Measurements from ENCODE around the gene NELFCD.

The NELFCD gene

DNA sequence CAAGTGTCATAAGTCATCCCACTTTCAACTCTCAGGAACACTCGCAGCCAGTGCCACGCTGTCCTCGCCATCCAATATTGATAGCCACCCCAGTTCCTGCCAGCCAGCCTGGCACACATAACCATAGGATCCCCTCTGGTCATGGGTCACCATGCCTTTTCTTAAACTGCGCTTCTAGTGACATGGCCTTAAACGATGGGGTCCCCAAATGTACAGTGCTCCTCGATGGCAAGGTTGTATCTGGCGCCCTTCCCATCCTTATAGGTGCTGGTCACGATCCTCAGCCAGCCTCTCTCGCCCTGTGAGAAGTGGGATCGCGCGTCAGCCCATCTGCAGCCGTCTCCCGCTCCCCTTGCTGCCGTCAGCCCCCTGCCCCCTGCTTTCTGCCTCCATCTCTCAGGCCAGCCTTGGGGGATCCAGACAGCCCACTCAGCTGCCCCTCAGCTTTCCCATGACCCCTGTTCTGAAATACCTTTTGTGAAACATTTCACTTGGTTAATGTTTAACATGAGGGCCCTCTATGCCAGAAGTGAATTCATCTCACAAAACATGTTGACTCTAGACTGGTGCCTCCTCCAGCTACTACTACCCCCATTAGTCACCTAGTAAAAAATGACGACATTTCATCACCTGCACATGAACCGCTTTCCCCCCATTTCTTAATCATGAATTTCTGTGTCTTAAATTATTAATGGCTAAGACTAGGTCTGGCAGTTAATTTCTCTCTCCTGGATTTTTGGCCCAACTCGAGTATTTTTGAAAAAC, 14.6 kb downstream of the NELFCD start:
- DNase-seq = no peak

DNA sequence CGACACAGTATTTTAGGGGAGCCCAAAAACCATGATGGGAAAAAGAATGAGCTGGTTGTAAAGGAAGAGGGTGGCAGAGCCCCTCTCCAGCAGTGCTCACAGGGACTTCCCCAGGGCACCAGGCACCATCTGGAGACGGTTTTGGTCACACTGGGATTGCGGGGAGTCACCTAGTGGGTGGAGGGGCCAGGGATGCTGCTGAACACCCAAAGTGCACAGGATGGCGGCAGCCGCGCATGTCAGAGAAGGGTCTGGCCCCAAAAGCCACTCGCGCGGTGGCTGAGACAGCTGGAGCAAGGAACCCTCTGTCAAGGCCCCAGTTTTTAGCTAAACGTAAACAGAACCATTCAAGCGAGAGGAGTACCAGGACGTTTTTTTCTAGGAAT, 15.2 kb downstream of the NELFCD start:
- DNase-seq = no peak

DNA sequence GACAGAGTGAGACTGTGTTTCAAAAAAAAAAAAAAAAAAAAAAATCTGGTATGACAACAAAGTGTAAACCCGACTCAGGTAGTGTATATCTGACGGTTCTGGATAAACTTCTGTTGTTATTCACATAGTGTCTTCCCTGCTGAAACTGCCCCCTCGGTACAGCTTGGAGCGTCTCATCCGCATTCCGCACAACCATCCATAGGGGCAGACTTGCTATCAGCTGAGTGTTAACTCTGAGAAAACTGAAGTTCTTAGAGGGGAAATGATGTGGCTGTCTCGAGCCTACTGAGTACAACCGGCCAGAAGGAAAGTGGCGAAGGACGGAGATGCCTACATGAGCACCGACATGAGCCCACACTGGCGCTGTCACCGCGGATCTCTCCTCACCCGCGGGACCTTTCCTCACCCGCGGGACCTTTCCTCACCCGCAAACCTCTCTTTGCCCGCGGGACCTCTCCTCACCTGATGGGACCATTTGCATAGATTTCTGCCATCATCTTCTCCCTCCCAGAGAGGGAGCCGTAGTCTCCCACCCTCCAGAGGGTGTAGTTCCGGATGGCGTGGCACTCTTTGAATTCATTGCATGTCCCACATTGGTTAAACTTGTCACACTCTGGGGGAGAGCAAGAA, 16.2 kb downstream of the NELFCD start:
- DNase-seq = no peak

DNA sequence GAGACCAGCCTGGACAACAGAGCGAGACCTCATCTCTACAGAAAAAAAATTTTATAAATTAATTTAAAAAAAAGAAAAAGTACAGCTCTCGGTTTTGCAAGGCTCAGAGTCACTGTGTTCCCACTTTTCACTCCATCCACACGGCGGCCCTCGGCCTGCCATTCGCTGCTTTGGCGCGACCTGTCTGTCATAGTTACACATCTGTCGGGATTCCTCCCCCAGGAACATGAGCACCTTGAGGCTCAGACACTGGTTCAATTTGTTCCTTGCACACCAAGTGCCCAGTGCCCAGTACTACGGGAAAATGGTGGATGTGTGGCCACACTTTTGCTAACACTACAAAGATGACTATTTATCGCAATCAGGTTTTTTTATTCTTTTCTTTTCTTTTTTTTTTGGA, 17.6 kb downstream of the NELFCD start:
- no peak for DNase-seq

- no peak for DNase-seq
Observed at GRCh38 chr20:59000326-59000725, 19.3 kb downstream of the NELFCD start.

DNA sequence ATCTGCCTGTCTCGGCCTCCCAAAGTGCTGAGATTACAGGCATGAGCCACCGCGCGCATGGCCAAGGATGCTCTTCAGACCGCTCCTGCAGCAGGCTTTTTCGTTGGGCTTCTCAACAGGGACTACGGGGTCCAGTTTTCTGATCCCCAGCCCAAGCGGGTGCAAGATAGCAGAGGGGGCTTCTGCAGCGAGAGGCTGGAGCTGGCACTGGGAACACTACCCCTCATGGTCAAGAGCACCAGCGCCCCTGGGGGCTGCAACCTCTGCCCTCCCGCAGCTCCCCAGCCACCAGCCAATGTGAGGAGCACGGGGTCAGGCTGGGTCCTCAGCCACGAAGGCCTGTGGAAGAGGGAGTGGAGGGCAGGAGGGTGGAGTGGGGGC, 20.0 kb downstream of the NELFCD start:
- no peak for DNase-seq

GRCh38 chr20:59001449-59002171, 20.6 kb downstream of the NELFCD start:
- no peak for DNase-seq

DNA sequence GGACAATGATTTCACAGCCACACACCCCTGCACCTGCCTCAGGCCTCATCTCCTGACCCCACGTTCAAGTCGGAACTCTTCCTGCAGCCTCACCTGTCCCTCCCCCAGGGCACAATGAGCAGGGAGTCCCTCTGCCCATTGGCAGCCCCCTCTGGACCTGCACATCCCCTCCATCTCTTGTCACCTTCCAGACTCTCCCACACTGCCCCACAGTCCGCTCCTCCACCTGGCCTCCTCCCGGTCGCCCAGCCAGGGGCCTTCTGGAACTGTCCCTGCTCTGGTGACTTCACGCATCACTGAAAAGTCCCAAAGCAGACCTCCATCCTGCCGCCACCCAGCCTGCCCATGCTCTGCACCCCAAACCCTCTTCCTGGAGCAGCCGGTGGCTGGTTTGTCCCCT, 21.3 kb downstream of the NELFCD start:
- DNase-seq = no peak

DNA sequence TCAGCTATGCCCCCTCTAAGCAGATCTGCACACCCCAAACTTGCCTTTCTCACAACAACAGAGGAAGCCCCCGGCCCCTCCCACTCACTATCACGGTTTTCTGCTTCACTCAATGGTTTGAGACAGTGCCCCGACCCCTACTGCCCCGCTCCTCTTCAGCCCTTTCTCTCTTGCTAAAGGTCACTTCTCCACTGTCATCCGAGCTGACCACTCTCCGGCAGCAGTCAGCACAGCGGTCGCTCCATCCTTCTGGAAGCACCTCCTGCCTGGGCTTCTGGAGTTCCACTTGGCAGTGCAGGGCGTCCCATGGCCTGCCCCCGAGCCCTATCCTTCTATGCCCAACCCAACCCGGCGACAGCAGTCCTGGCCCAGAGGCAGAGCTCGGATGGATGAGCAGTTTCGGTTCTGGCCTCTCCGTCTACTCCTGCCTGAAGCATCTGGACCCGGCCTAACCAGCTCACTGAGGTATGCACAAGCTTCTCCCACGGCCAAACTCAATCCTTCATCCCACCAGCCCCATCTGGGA, 21.9 kb downstream of the NELFCD start:
- no peak for DNase-seq

GRCh38 chr20:59003836-59004492, 22.9 kb downstream of the NELFCD start:
- no peak for DNase-seq

- DNase-seq = peak; percentile 48 to 54
Observed at GRCh38 chr20:59004493-59004762, 23.4 kb downstream of the NELFCD start.

GRCh38 chr20:59004763-59005522, 23.9 kb downstream of the NELFCD start:
- no peak for DNase-seq

DNA sequence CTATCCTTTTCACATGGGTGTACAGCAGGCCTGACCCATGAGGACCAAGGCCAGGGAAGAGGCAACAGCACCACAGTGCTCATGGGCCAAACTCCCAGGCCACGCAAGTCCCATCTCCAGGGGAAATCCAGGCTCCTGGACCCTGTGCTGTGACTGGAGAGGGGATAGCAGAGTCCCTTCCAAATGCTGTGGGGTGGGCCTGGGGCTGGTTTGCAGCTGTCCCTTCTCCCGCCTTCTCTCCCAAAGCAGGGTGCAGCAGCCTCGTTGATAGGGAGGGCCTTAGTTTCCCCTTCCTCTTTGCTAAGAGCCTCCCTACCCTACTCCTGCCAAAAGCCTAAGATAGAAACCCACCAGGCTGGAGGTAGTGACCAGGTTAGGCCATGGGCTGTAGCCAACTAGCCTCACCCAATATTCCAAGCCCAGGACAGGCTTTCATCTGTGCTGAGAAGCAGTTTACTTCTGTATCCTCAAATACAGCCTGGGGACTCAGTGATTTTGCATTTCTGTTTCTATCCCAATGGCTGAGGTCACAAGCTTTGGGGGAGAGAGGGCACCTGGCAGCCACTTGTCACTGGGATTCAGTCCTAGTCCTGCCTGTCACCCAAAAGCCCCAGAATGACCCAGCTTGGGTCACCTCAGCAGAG, 24.6 kb downstream of the NELFCD start:
- no peak for DNase-seq

DNA sequence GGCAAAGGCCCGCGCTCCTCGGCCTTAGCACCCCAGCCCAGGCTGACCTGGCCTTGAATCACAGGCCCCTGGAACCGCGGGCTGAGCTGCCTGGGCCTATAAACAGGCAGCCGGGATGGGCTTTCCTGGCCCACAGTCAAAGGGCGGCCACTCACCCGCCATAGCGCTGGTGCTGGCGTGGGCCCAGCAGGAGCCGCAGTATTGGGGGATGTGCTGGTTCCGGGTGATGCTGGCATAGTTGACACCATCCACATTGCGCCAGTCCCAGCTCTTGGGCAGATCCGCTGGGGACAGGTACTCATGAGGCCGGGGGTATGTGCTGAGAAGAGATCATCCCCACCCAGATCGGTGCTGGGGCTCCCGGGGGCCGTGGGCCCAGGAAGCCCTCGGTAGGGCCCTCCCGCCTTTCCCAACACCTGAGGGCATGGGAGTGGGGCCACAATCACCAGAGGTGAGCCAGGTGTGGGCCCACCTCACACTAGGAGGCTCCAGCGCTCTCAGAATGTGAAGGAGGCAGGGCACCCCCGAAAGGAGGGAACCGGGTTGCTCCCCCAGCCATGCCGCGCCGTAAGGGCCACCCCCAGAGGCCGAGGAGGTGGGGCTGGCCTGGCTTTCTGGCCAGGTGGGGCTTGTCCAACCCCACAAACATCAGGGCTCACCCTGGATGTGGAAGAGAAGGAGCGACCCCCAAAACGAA, 25.3 kb downstream of the NELFCD start:
- DNase-seq = no peak

DNA sequence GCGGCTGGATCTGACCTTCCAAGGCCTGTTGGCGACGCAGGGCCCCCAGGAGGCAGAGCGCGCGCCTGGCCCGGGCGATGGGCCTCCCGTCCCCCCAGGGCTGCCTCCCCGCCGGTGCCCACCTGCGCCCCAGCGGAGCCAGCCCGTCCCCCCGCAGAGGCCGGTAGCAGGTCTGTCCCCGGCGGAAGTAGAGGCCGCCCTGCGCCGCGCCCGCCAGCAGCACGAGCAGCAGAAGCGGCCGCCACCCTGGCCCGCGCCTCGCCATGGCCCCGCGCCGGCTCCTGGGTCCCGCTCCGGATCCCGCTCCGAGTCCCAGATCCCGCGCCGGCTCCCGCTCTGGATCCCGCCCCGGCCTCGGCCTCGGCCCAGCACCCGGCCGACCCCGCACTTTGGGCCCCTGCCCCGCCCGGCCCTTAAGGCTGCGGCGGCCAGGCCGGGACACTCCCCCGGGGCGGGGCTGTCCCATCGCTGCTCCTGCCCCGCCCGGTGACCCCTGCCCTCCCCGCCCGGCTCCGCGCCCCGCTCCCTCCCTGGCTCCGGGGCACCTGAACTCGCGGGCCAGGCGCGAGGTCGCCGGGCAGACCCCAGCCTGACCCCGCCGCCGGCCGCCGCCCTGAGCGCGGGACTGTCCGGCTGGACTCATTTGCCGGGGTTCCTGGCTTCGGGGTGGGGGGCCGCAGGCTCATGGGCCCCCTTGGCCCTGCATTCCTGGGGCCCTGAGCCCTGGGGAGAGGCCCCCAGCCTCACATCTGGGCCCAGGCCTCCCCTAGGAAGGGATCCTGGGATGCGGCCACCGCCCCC, 26.0 kb downstream of the NELFCD start, which contains the start of gene CTSZ:
CTSZ (minus strand) TSS at position 391 of the 801 bp plus-strand sequence; CDS start at position 265, 126 bp downstream.
- peak; percentile 10 to 58 for DNase-seq

DNA sequence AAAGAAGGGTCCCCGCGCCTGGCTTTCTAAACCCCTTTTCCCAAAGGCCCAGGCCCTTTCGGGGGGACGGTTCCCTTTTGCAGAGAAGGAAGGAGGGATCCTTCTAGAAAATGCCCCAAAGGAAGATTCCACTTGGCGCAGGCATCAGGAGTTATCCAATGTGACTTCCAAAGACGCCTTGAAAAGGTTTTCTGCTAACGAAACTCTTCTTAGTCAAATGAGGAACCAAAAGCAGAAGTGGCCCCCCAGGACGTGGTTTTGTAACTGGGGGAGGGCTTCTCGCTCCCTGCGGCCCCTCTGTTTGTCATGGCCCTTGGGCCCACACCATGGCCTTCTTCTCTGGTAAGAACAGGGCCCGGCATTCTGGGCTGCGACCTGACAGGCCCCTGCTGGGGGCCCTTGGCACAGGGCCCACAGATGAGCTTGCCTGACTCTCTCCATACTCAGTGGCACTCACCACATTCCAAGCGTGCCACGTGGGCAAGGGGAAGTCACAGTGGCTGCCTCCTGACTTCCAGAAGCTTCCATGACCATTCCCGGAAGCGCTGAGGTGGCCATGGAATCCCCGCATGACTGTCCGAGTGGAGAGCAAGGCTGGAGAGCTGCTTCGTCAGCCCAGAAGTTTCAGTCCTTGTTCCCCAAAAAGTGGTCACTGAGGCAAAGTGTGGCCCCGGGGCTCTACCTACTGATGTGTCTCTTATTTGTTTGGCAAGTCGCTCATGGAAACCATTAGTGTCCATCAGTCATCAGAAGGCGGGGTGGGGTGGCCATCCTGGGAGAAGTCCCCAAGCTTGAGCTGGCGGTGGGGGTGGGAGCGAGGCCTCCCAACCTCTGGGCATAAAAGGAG, 26.8 kb downstream of the NELFCD start:
- no peak for DNase-seq

DNA sequence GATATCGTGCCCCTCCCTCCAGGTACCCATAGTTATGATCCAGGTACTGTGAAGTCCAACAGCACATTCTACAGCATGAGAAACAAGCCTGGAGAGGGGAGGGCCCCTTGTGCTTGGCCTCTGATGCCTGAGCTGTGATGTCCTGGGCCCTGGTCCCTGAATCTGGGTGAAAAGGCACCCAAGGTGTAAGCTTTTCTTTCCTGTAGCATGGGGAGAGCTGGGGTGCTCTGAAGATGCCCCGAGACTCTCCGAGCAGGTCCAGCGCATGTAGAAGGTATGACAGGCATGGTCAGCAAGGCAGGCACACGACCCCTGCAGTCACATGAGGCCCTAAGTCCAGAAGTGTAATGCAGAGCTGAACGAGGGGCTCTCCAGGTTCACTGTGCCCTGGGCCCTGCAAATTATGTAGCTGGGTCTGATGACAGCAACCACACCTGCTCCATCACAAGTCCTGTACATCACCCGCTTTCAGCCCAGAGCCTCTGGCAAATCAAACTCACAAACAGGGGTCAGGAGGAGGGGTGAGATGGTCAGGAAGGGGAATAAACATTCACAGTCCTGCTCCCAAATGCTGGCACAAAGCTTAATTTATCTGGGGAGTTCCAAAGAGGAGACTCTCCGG, 27.8 kb downstream of the NELFCD start:
- DNase-seq = no peak

DNA sequence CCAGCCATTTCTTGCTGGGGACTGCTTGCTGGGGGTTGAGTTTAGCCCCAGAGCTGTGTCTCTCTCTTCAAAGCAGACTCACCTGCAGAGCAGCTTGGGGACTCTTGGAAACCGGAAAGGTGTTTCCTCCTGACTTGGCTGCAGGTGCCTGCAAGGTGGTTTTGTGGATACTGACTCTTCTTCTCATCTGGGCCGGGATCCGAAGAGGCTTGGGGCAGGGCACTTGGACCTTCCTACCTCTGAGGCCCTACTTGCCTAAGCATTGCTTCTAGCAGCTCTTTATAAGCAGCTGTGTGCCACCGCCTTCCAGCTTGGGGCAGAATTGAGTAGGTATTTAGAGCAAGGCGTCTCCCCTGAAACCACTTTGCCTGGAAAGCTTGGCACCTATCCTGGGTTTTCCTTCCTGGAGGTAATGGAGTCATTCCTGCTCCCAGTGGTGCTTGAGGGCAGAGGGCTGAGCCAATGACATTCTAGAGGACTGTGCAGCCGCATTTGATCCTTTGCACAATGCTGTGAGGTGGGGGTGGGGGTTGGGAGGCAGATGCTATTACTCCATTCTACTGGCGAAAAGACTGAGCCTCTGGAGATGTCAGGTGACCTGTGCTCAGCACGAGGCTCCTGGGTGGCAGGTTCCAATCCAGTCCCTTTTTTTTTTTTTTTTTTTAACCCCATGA, 29.4 kb downstream of the NELFCD start:
- no peak for DNase-seq

Data from stimulated activated CD4-positive, alpha-beta T cell treated with anti-CD3 and anti-CD28 coated beads, Interleukin-4, amount 100 ng/mL, for 4 hours (primary cell).